BJ (cell line): ENCODE results near the gene RNASE4. TPM values are rescaled to one million over a fixed set of nuclear protein-coding genes. Genes with fewer than 3 reads are reported as not detected.
A peak's percentile ranks its signal among the peaks of the same experiment; 100 is the strongest.

Source experiments
- CTCF ChIA-PET: fragments of 350-600 bp; formaldehyde crosslinking; extraction: SDS; loops from one replicate; lab custom pipeline; 2021; ENCODE audit warnings: antibody characterized with exemption, inconsistent platforms; lab: Yijun Ruan, JAX
- POLR2A ChIA-PET: fragments of 300-600 bp; sonication (Branson Sonifier 250); formaldehyde crosslinking; extraction: SDS; loops from one replicate; lab custom pipeline; 2021; ENCODE audit warnings: antibody characterized with exemption; lab: Charles Lee
- DNase-seq: peaks from one replicate; pipeline ENCODE4 v3.0.0-alpha.2; 2011; ENCODE audit warnings: low read depth
- H3K27me3 ChIP-seq: 2 replicates; pipeline ENCODE4 v1.6.0; 2011; ENCODE audit warnings: low read length; ENCODE audit not compliant: control insufficient read depth, insufficient read depth
- H3K36me3 ChIP-seq: 2 replicates; pipeline ENCODE4 v1.5.1; 2011; ENCODE audit warnings: low read length; ENCODE audit not compliant: control insufficient read depth, insufficient read depth
- H3K4me3 ChIP-seq: 2 replicates; pipeline ENCODE4 v1.5.1; 2011; ENCODE audit warnings: low read depth, mild to moderate bottlenecking, control low read depth, low read length
- polyA plus RNA-seq: library from polyadenylated mRNA; depleted of rRNA; stranded (reverse); fragments of >200 nt; gene quantifications from 2 replicates; pipeline ENCODE4 v1.2.3, GENCODE V29; 2011
- TF ChIP-seq, protein P1 (sequence below): IDR thresholded peaks from 2 replicates; pipeline ENCODE4 v1.5.1; 2011; ENCODE audit warnings: low read depth, mild to moderate bottlenecking, control low read depth, inconsistent platforms, low read length, moderate library complexity; ENCODE audit not compliant: insufficient read depth

The RNASE4 gene
- polyA plus RNA-seq, 1 experiment: 42.4 TPM

DNA sequence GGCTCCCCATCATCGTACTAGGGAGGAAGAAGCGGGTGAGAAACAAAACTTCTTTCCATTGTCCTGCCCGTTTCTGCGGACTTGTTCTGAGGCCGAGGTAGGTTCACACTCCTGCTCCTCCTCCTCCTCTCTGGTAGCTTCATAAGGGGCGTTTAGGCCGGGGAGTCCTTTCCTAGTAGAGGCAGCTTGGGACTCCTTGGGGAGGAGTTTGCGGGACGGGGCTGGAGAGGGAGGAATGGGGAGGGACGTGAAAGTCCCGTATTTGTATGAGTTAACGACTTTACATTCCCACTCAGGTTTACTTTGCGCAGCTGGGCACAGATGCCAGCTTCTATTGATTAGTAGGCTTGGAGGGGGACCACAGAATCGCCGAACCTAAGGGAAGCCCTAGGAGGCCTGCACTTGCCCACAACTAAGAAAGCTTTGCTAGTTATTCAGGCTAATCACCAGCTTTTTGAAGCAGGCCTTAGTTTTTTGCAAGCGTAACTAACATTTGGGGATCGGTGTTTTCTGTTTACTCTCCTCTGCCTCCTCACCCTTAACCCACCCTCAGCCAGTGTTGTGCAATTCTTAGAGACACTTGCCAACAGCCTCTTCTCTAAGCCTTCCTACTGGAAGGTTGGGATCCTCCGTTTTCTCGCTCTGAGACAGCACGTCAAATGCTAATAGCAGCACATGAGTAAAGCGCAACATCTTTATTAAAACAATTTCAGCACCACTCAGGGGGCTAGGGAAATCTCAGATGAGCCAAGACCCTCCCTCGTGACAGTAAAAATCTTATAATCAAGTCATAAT is 499 bp downstream of the RNASE4 start:
- Histone ChIP-seq H3K4me3 (peak overlapping the region; percentile 79), H3K36me3 (no peaks in the 10 kb centered on the region), H3K27me3 (no peaks in the 10 kb centered on the region)
- no peak for DNase-seq
- TF ChIP-seq, protein P1, sequence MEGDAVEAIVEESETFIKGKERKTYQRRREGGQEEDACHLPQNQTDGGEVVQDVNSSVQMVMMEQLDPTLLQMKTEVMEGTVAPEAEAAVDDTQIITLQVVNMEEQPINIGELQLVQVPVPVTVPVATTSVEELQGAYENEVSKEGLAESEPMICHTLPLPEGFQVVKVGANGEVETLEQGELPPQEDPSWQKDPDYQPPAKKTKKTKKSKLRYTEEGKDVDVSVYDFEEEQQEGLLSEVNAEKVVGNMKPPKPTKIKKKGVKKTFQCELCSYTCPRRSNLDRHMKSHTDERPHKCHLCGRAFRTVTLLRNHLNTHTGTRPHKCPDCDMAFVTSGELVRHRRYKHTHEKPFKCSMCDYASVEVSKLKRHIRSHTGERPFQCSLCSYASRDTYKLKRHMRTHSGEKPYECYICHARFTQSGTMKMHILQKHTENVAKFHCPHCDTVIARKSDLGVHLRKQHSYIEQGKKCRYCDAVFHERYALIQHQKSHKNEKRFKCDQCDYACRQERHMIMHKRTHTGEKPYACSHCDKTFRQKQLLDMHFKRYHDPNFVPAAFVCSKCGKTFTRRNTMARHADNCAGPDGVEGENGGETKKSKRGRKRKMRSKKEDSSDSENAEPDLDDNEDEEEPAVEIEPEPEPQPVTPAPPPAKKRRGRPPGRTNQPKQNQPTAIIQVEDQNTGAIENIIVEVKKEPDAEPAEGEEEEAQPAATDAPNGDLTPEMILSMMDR: no peak
- ChIA-PET POLR2A (interaction anchor here (0.9 kb wide), 1 partner anchor 342 kb away, joined by 4 read pairs; the partner anchor contains the start of gene PARP2), CTCF (interaction anchor here (0.7 to 3.7 kb wide), 8 partner anchors 11 to 287 kb away, joined by 3 to 18 read pairs (median 6); no protein-coding TSS in a partner anchor)

DNA sequence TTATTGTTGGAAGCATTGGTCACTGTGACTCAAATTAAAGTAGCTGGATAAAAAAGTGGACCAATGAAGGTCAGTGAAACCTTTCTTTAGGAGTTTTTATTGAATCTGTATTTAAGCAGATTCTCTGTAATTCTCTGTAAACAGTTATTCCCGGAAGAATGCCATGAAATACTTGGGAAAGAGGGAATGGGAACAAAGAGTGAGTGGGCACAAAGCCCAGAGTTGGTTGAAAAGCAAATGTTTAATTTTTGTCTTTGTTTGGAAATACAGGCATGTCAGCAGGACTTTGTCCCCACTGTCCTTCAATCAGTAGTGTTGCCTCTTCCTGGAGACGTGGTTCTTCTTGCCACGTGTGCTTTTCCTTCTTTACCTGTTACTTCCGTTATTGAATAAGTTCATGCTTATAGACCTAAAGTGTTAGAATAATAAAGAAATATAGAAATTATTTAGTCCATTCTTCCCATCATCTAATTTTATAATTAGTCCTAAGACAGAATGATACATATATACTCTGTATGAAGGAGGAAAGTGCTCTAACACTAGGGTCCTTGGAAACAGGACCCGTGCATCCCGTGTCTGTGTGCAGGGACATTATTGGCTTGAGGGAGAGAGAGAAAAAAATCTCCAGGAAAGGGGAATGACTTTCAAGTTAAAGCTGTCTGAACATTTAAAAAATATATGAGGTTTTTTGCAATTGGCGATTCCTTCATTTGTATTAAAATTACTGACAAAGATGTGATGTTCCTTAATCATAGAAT is 2.2 kb downstream of the RNASE4 start:
- ChIA-PET POLR2A (no interaction called here), CTCF (interaction anchor here (0.7 to 3.7 kb wide), 3 partner anchors 10 to 109 kb away, joined by 3 to 18 read pairs (median 3); no protein-coding TSS in a partner anchor)
- H3K27me3 ChIP-seq: no peaks in the 10 kb centered on the region
- no peaks in the 10 kb centered on the region for H3K36me3 ChIP-seq
- TF ChIP-seq, protein P1: no peak
- no peak for DNase-seq
- H3K4me3 ChIP-seq: no peak overlapping the region

DNA sequence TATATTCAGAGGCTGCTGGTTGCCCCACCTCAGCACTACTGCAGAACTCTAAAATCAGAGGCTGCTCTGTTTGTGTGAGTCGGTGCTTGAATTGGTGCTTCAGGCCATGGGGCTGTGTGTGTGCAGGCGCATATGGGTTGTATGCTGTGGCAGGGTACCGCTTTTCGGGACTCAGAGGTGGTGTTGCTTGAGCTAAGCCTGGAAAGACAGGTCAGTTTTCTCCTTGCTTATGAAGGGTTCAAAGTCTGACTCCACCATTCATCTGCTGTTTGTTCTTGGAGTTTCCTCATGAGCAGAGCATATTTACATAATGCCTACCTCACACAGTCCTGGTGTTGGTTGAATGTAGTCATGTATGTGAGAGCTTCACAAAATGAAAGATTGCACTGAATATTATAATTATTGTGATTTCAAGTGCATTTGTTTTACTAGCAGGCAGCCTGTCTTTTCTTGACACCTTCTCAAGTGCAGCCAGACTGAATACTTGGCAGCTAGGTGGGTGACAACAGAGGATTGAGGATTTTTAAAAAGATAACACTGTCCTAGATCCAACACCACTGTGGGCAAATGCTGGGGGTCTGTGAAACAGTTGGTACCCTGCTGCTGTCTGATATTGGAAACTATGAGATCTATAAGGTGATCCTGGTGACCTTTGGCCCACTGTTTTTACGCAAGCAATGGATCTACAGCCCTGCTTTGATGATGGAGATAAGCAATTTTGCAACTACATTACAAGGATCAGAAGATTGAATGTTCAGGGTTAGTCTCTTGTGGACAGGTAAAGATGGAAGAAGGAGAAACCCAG is 3.2 kb downstream of the RNASE4 start:
- CTCF ChIA-PET: interaction anchor here (1.0 kb wide), 1 partner anchor 27 kb away, joined by 3 read pairs; no protein-coding TSS in a partner anchor
- Histone ChIP-seq H3K27me3 (no peaks in the 10 kb centered on the region), H3K36me3 (no peaks in the 10 kb centered on the region), H3K4me3 (no peak overlapping the region)
- POLR2A ChIA-PET: no interaction called here
- TF ChIP-seq, protein P1: no peak
- no peak for DNase-seq

DNA sequence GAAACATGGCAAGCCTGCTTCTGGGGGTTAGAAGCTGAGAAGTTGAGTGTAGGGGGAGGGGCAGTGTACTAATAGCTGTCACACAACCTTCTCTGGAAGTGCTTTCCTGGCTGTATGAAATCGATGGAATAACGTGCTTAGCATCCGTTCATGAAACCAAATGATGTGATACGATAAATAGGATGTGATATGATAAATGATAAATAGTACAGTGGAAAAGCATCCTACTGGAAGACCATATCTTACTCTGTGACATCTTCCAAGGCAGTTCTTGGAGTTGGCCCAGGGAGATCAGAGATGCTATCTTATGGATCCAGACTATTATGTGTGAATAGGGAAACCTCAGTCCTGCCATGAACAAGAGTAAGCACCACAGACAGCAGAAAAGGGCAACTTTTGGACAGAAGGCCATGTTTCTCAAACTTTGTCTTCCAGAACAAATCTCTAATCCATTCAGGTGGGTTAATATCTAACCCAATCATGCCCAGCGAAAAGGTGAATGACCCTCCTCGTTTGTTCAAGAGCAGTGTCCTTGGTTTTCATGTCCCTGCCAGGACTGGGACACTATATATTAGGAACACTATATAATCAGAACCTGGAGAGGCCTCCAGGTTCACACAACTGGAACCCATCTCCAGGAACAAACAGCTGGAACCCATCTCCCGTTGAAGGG is 3.9 kb downstream of the RNASE4 start, which contains the start of gene ANG:
TSS of gene ANG (plus strand) at position 598 of the 673 bp plus-strand sequence. CDS start 4,801 bp downstream, outside the sequence.
- ChIA-PET POLR2A (no interaction called here), CTCF (interaction anchor here (1.0 kb wide), 2 partner anchors 27 to 154 kb away, joined by 3 read pairs; no protein-coding TSS in a partner anchor)
- no peaks in the 10 kb centered on the region for H3K27me3 ChIP-seq
- no peaks in the 10 kb centered on the region for H3K36me3 ChIP-seq
- DNase-seq: no peak
- TF ChIP-seq, protein P1: no peak
- H3K4me3 ChIP-seq: no peak within 1 kb of the TSS
